Large intestine (tissue), 3 donors: ENCODE results near the gene FBXW11. TPM values are rescaled to one million over a fixed set of nuclear protein-coding genes. Genes with fewer than 3 reads are reported as not detected.

Experiments
- DNase-seq, 2 donors: peaks; one replicate each; pipeline versions ENCODE4 v3.0.0 to v3.0.0-alpha.2; 2013
- H3K27ac ChIP-seq: one replicate; pipeline ENCODE4 v1.5.1; 2013; ENCODE audit warnings: low read length
- H3K27me3 ChIP-seq: 2 replicates; pipeline ENCODE4 v1.6.1; 2013; ENCODE audit warnings: low read length; ENCODE audit not compliant: control insufficient read depth, insufficient read depth
- H3K36me3 ChIP-seq: 2 replicates; pipeline ENCODE4 v1.6.1; 2013; ENCODE audit warnings: low read length; ENCODE audit not compliant: control insufficient read depth, insufficient read depth
- H3K4me1 ChIP-seq: one replicate; pipeline ENCODE4 v1.6.1; 2013; ENCODE audit warnings: low read length; ENCODE audit not compliant: control insufficient read depth, insufficient read depth
- H3K4me3 ChIP-seq: one replicate; pipeline ENCODE4 v1.5.1; 2013; ENCODE audit warnings: low read length
- H3K9me3 ChIP-seq: one replicate; pipeline ENCODE4 v1.6.1; 2013; ENCODE audit warnings: mild to moderate bottlenecking, low read depth, low read length, moderate library complexity; ENCODE audit not compliant: control insufficient read depth
- WGBS: methylation state at CpG from one replicate; pipeline ENCODE4 v1.1.5; 2013; ENCODE audit warnings: low lambda C conversion rate; ENCODE audit not compliant: insufficient coverage; 5-methylcytosine and 5-hydroxymethylcytosine counted together
- polyA plus RNA-seq: library from polyadenylated mRNA; unstranded; fragments of 120-200 nt; gene quantifications from one replicate; pipeline ENCODE4 v1.2.1, GENCODE V29; 2013

The FBXW11 gene
- polyA plus RNA-seq, 1 donor, result 40.8 TPM

- no peaks in the 10 kb centered on the region for H3K27me3 ChIP-seq
- H3K4me1 ChIP-seq, result no peaks in the 10 kb centered on the region
- no peaks in the 10 kb centered on the region for H3K36me3 ChIP-seq
- no peak overlapping the region for H3K27ac ChIP-seq
- H3K9me3 ChIP-seq, result no peaks in the 10 kb centered on the region
- 60% methylated on average over 1 of the region's 1 CpG for WGBS
- no peak overlapping the region for H3K4me3 ChIP-seq
- DNase-seq, result no peak
Measured at GRCh38 chr5:171816666-171817065, 189.8 kb downstream of the FBXW11 start.

GRCh38 chr5:171813813-171814490, 192.5 kb downstream of the FBXW11 start:
- no peaks in the 10 kb centered on the region for H3K4me1 ChIP-seq
- H3K4me3 ChIP-seq, result no peak overlapping the region
- H3K27me3 ChIP-seq, result no peaks in the 10 kb centered on the region
- H3K36me3 ChIP-seq, result no peaks in the 10 kb centered on the region
- no peak for DNase-seq
- no peaks in the 10 kb centered on the region for H3K9me3 ChIP-seq
- no peak overlapping the region for H3K27ac ChIP-seq
- WGBS, result 95% methylated on average over 4 of the region's 7 CpGs

- DNase-seq, result no peak
- no peaks in the 10 kb centered on the region for H3K27me3 ChIP-seq
- no peaks in the 10 kb centered on the region for H3K9me3 ChIP-seq
- no peak overlapping the region for H3K4me3 ChIP-seq
- H3K27ac ChIP-seq, result no peak overlapping the region
- no CpG with 5 or more reads among the region's 4 CpGs for WGBS
- no peaks in the 10 kb centered on the region for H3K36me3 ChIP-seq
- no peaks in the 10 kb centered on the region for H3K4me1 ChIP-seq
Measured at GRCh38 chr5:171813270-171813669, 193.2 kb downstream of the FBXW11 start.

Other genes with a start within 250 kb of the FBXW11 start
- not detected for gene SMIM23, start 220.8 kb downstream of the FBXW11 start, polyA plus RNA-seq
- gene STK10, start 181.6 kb upstream of the FBXW11 start, polyA plus RNA-seq, result 10.6 TPM
- not detected for gene EFCAB9, start 187.5 kb upstream of the FBXW11 start, polyA plus RNA-seq